Sigmoid colon (tissue), 7 donors: Measurements from ENCODE around the gene BLTP3A. TPM values are rescaled to one million over a fixed set of nuclear protein-coding genes. Genes with fewer than 3 reads are reported as not detected.

Experiments used
- DNase-seq: peaks from one replicate; pipeline ENCODE4 v3.0.0-alpha.2; 2019
- H3K27ac ChIP-seq, 4 donors: fragments of 200-600 bp; sonication (generic); one replicate each; pipeline ENCODE4 v1.5.1; 2016 to 2019; ENCODE audit warnings: mild to moderate bottlenecking in 1 of 4
- H3K27me3 ChIP-seq, 3 donors: fragments of 200-600 bp; sonication (generic); one replicate each; pipeline ENCODE4 v1.5.1; 2019; ENCODE audit warnings: mild to moderate bottlenecking in 1 of 3
- H3K36me3 ChIP-seq, 4 donors: fragments of 200-600 bp; sonication (generic); one replicate each; pipeline ENCODE4 v1.5.1; 2016 to 2019
- H3K4me1 ChIP-seq, 4 donors: fragments of 200-600 bp; sonication (generic); one replicate each; pipeline ENCODE4 v1.5.1; 2017 to 2019
- H3K4me3 ChIP-seq, 4 donors: fragments of 200-600 bp; sonication (generic); one replicate each; pipeline ENCODE4 v1.5.1; 2017 to 2019; ENCODE audit warnings: mild to moderate bottlenecking in 2 of 4, moderate library complexity in 1 of 4
- H3K9me3 ChIP-seq, 4 donors: fragments of 200-600 bp in 3 of 4; sonication (generic) in 3 of 4; one replicate each; pipeline versions ENCODE4 v1.5.1 to v1.6.1; 2013 to 2019
- CTCF ChIP-seq, 4 experiments: fragments of 450-650 bp in 3 of 4; fragments of 200-600 bp in 1 of 4; IDR thresholded peaks; one replicate each; pipeline ENCODE4 v1.5.1; 2016 to 2019; ENCODE audit warnings: antibody characterized with exemption in 4 of 4, mild to moderate bottlenecking in 3 of 4, moderate library complexity in 2 of 4
- EP300 ChIP-seq, 4 donors: sonication (generic); formaldehyde crosslinking; IDR thresholded peaks; one replicate each; pipeline ENCODE4 v1.6.1; 2017; ENCODE audit warnings: antibody characterized with exemption in 4 of 4
- POLR2A ChIP-seq, 2 donors: fragments of 450-650 bp; IDR thresholded peaks; one replicate each; pipeline ENCODE4 v1.6.1; 2016; ENCODE audit warnings: antibody characterized with exemption in 2 of 2, mild to moderate bottlenecking in 2 of 2, moderate library complexity in 2 of 2
- POLR2AphosphoS5 ChIP-seq, 4 donors: sonication (generic); formaldehyde crosslinking; IDR thresholded peaks; one replicate each; pipeline ENCODE4 v1.6.1; 2017; ENCODE audit warnings: antibody characterized with exemption in 4 of 4
- WGBS, 2 donors: extraction: QIAGEN DNeasy Blood & Tissue Kit; methylation state at CpG; one replicate each; pipeline ENCODE4 v1.1.7; 2013; 5-methylcytosine and 5-hydroxymethylcytosine counted together
- intact Hi-C: fragments of 100-400 bp; cut with DNase I; formaldehyde crosslinking; loops from one replicate; pipeline ENCODE4 v1.15.1; 2023
- polyA plus RNA-seq, 3 donors: library from polyadenylated mRNA; stranded (reverse); fragments of 200-250 nt; gene quantifications; one replicate each; pipeline ENCODE4 v1.2.3, GENCODE V29; 2013
- small RNA-seq, 3 donors: library from RNA; depleted of rRNA; stranded (forward); fragments of <200 nt; gene quantifications; one replicate each; pipeline ENCODE3, GENCODE V24; 2016
- total RNA-seq, 4 donors: library from RNA; depleted of rRNA; stranded (reverse); fragments of >200 nt; gene quantifications; one replicate each; pipeline ENCODE4 v1.1.0, GENCODE V29; 2016
- donor health status: healthy with polysubstance abuse.
- donor health status: Bipolar disorder and iron deficiency.
- donor health status: healthy.

The BLTP3A gene
- total and polyA plus RNA-seq, 7 donors: 0.60 to 11.6 (median 6.7) TPM

GRCh38 chr6:34839666-34840352 is 47.9 kb downstream of the BLTP3A start:
- 97 to 98% methylated on average over 15 of the region's 15 CpGs for WGBS, 2 donors
- no peak for DNase-seq
- no peak overlapping the region for H3K27ac ChIP-seq
- H3K36me3 ChIP-seq: peaks cover 0 to 50% (median 8%) of the 10 kb centered on the region in 4 donors
- TF ChIP-seq CTCF (IDR thresholded peaks at IDR 0.05): no peak
- TF ChIP-seq EP300 (IDR thresholded peaks at IDR 0.05): no peak
- TF ChIP-seq POLR2AphosphoS5 (IDR thresholded peaks at IDR 0.05): no peak
- no peak for TF ChIP-seq POLR2A (IDR thresholded peaks at IDR 0.05)
- no peak overlapping the region for H3K4me3 ChIP-seq
- no peaks in the 10 kb centered on the region for H3K27me3 ChIP-seq
- no peaks in the 10 kb centered on the region for H3K9me3 ChIP-seq
- intact Hi-C loops: no loop called here
- no peaks in the 10 kb centered on the region for H3K4me1 ChIP-seq

Small RNAs within 50 kb of the gene (small RNA-seq; reads per million reads assigned to genes)
- 0 reads per million in 3 donors for gene RF00019

Other genes starting within 250 kb of the BLTP3A start
- under 1 TPM in 1 of 4 donors, not detected in 3; 0.71 TPM for gene SPDEF, start 235.8 kb upstream of the BLTP3A start, total RNA-seq
- 100 to 1,000 TPM in 1 of 3 donors, 10 to 100 TPM in 2; 43.5 to 101 (median 91.3) TPM for gene SPDEF, start 235.8 kb upstream of the BLTP3A start, polyA plus RNA-seq
- gene ILRUN, start 95.3 kb upstream of the BLTP3A start, total RNA-seq: 10 to 100 TPM; 56.3 to 79.3 (median 78.4) TPM
- 10 to 100 TPM; 35.4 to 62.7 (median 51.6) TPM for gene ILRUN, start 95.3 kb upstream of the BLTP3A start, polyA plus RNA-seq
- gene SNRPC, start 34.6 kb upstream of the BLTP3A start, total RNA-seq: 10 to 100 TPM; 48.2 to 69.3 (median 58.6) TPM
- gene SNRPC, start 34.6 kb upstream of the BLTP3A start, polyA plus RNA-seq: 100 to 1,000 TPM; 111 to 146 (median 117) TPM
- gene TAF11, start 96.0 kb downstream of the BLTP3A start, total RNA-seq: 10 to 100 TPM; 31.0 to 37.7 (median 31.4) TPM
- 10 to 100 TPM; 34.0 to 47.9 (median 36.0) TPM for gene TAF11, start 96.0 kb downstream of the BLTP3A start, polyA plus RNA-seq
- 10 to 100 TPM; 37.8 to 60.1 (median 41.0) TPM for gene ANKS1A, start 97.2 kb downstream of the BLTP3A start, total RNA-seq
- gene ANKS1A, start 97.2 kb downstream of the BLTP3A start, polyA plus RNA-seq: 10 to 100 TPM in 2 of 3 donors, 1 to 10 TPM in 1; 9.0 to 17.5 (median 11.3) TPM